Stomach (tissue), 4 donors: ENCODE measurements around the gene EXOC4.

ENCODE experiments used
- POLR2A ChIP-seq, 4 donors: fragments of 450-650 bp; IDR thresholded peaks; one replicate each; pipeline ENCODE4 v1.6.1; 2016; ENCODE audit warnings: antibody characterized with exemption in 4 of 4, control low read depth in 2 of 4, mild to moderate bottlenecking in 1 of 4, moderate library complexity in 1 of 4
- POLR2AphosphoS5 ChIP-seq, 3 donors: sonication (generic); formaldehyde crosslinking; IDR thresholded peaks; one replicate each; pipeline ENCODE4 v1.6.1; 2016; ENCODE audit warnings: antibody characterized with exemption in 3 of 3
- TF ChIP-seq, protein P1 (sequence below), 7 experiments: fragments of 450-650 bp in 4 of 7; fragments of 200-600 bp in 3 of 7; sonication (generic) in 3 of 7; IDR thresholded peaks; one replicate each; pipeline ENCODE4 v1.5.1; 2016 to 2019; ENCODE audit warnings: antibody characterized with exemption in 7 of 7, control low read depth in 2 of 7, mild to moderate bottlenecking in 1 of 7

DNA sequence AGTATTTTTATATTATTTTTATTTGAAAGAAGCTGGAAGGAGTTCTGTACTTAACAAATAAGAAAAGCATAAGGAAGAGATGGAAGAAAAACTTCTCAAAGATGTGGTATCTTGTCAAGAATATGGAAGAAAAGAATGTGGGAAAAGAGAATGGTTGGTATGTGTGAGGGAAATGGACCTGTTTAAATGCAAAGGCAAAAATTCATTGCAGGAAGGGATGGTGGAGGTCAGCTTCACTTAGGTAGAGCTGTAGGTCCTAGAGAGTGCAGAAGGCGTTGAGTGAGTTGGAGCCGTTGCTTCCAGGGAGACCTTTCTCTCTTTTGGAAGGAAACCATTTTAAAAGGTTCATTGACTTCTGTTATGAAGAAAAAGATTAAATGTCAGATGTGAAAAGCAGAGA is 107.3 kb downstream of the EXOC4 start:
- TF ChIP-seq POLR2A (IDR thresholded peaks at IDR 0.05) (no peak), POLR2AphosphoS5 (IDR thresholded peaks at IDR 0.05) (no peak)
- TF ChIP-seq, protein P1, sequence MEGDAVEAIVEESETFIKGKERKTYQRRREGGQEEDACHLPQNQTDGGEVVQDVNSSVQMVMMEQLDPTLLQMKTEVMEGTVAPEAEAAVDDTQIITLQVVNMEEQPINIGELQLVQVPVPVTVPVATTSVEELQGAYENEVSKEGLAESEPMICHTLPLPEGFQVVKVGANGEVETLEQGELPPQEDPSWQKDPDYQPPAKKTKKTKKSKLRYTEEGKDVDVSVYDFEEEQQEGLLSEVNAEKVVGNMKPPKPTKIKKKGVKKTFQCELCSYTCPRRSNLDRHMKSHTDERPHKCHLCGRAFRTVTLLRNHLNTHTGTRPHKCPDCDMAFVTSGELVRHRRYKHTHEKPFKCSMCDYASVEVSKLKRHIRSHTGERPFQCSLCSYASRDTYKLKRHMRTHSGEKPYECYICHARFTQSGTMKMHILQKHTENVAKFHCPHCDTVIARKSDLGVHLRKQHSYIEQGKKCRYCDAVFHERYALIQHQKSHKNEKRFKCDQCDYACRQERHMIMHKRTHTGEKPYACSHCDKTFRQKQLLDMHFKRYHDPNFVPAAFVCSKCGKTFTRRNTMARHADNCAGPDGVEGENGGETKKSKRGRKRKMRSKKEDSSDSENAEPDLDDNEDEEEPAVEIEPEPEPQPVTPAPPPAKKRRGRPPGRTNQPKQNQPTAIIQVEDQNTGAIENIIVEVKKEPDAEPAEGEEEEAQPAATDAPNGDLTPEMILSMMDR (IDR thresholded peaks at IDR 0.05), result no peak
